HepG2 (cell line): ENCODE data around the gene CKM. TPM values are rescaled to one million over a fixed set of nuclear protein-coding genes. Genes with fewer than 3 reads are reported as not detected.

ENCODE experiments used
- DR1 ChIP-seq: sonication (generic); formaldehyde crosslinking; IDR thresholded peaks from 2 replicates; pipeline ENCODE4 v1.8.0; 2021; ENCODE audit warnings: mild to moderate bottlenecking, missing genetic modification reagents, inconsistent platforms
- KDM5B ChIP-seq: sonication (generic); formaldehyde crosslinking; IDR thresholded peaks from 2 replicates; pipeline ENCODE4 v1.4.0; 2020; ENCODE audit warnings: missing genetic modification reagents, mild to moderate bottlenecking, borderline replicate concordance
- NFIC ChIP-seq: IDR thresholded peaks from 2 replicates; pipeline ENCODE4 v1.6.1; 2012; ENCODE audit warnings: mild to moderate bottlenecking, low read length, inconsistent platforms
- RAD21 ChIP-seq: fragments of 450-650 bp; formaldehyde crosslinking; IDR thresholded peaks from 2 replicates; pipeline ENCODE4 v1.5.0; 2020; ENCODE audit warnings: mild to moderate bottlenecking
- SOX6 ChIP-seq, 2 experiments: fragments of 450-650 bp in 1 of 2; sonication (generic) in 1 of 2; formaldehyde crosslinking in 1 of 2; IDR thresholded peaks; 2 replicates each; pipeline versions ENCODE4 v1.4.0 to v1.6.1; 2017 to 2020; ENCODE audit warnings: antibody characterized with exemption in 1 of 2, mild to moderate bottlenecking in 1 of 2, missing genetic modification reagents in 1 of 2
- SP2 ChIP-seq: sonication (generic); formaldehyde crosslinking; IDR thresholded peaks from 2 replicates; pipeline ENCODE4 v1.5.1; 2020; ENCODE audit warnings: mild to moderate bottlenecking, missing genetic modification reagents
- SUZ12 ChIP-seq: fragments of 150-350 bp; IDR thresholded peaks from 2 replicates; pipeline ENCODE4 v1.6.1; 2014; ENCODE audit warnings: low read depth, low read length
- ZFP62 ChIP-seq: sonication (generic); formaldehyde crosslinking; IDR thresholded peaks from 2 replicates; pipeline ENCODE4 v1.4.0; 2020; ENCODE audit warnings: missing genetic modification reagents
- ZNF12 ChIP-seq: sonication (generic); formaldehyde crosslinking; IDR thresholded peaks from 2 replicates; pipeline ENCODE4 v1.5.0; 2020; ENCODE audit warnings: missing genetic modification reagents
- ZNF354B ChIP-seq: sonication (generic); formaldehyde crosslinking; IDR thresholded peaks from 2 replicates; pipeline ENCODE4 v1.8.0; 2022; ENCODE audit warnings: mild to moderate bottlenecking, missing genetic modification reagents
- ZNF367 ChIP-seq: sonication (generic); formaldehyde crosslinking; IDR thresholded peaks from 2 replicates; pipeline ENCODE4 v1.4.0; 2020; ENCODE audit warnings: missing genetic modification reagents, borderline replicate concordance
- ZNF619 ChIP-seq: sonication (generic); formaldehyde crosslinking; IDR thresholded peaks from 2 replicates; pipeline ENCODE4 v1.4.0; 2020; ENCODE audit warnings: mild to moderate bottlenecking, missing genetic modification reagents
- ZNF775 ChIP-seq: sonication (generic); formaldehyde crosslinking; IDR thresholded peaks from 2 replicates; pipeline ENCODE4 v1.4.0; 2020; ENCODE audit warnings: missing genetic modification reagents, mild to moderate bottlenecking, moderate library complexity, borderline replicate concordance
- polyA plus RNA-seq, 8 experiments: library from polyadenylated mRNA; depleted of rRNA in 3 of 8; stranded (reverse) in 7 of 8; unstranded in 1 of 8; fragments of >200 nt; fragmentation: Illumina TruSeq in 4 of 8; extraction: Trizol in 4 of 8; gene quantifications; 2 replicates each; pipeline versions ENCODE4 v1.2.1 to v1.2.3, GENCODE V29; 2011 to 2016; ENCODE audit warnings: low read depth in 4 of 8, missing spikeins in 1 of 8, mixed read lengths in 1 of 8; ENCODE audit not compliant: insufficient read depth in 1 of 8
- total RNA-seq, 5 experiments: library from RNA; depleted of rRNA; stranded (reverse); fragments of >200 nt; fragmentation: Illumina TruSeq; extraction: Trizol; gene quantifications; 2 replicates each; pipeline ENCODE4 v1.2.3, GENCODE V29; 2016; ENCODE audit warnings: low read depth in 1 of 5
- TF ChIP-seq, protein P1 (sequence below): sonication (generic); formaldehyde crosslinking; conservative IDR thresholded peaks from 2 replicates; pipeline ENCODE4 v1.4.0; 2020; ENCODE audit warnings: mild to moderate bottlenecking, missing genetic modification reagents, moderate library complexity
- TF ChIP-seq, protein P2 (sequence below): sonication (generic); formaldehyde crosslinking; IDR thresholded peaks from 2 replicates; pipeline ENCODE4 v1.4.0; 2020; ENCODE audit warnings: missing genetic modification reagents, mild to moderate bottlenecking, borderline replicate concordance
- TF ChIP-seq, protein P3 (sequence below): IDR thresholded peaks from 2 replicates; pipeline ENCODE4 v1.6.1; 2016; ENCODE audit warnings: mild to moderate bottlenecking
- TF ChIP-seq, protein P4 (sequence below): sonication (generic); formaldehyde crosslinking; IDR thresholded peaks from 2 replicates; pipeline ENCODE4 v1.4.0; 2020; ENCODE audit warnings: missing genetic modification reagents
- TF ChIP-seq, protein P5 (sequence below): sonication (generic); formaldehyde crosslinking; IDR thresholded peaks from 2 replicates; pipeline ENCODE4 v1.8.0; 2022; ENCODE audit warnings: mild to moderate bottlenecking, missing genetic modification reagents, moderate library complexity

Gene CKM
- total and polyA plus RNA-seq, 2 of the 13 experiments (the other 11 are each of a cell fraction or from before 2014, with no cell fraction given): 0.54 to 0.80 TPM

DNA sequence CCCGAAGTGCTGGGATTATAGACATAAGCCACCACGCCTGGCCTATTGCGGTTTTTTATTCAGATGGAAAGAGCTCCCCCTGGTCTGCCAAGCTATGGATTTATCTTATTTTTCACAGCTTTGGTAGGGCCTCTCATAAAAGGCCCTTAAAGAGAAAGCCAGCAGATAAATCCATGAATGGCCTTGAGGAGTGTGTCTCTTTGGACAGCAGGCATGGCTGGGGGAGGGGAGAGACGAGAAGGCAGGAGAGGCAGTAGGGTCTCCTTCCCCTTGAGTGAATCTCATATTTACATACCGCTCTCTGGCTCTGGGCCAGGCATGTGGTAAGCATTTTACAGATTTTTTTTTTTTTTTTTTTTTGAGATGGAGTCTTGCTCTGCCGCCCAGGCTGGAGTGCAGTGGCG, 46.4 kb downstream of the CKM start (continued):
- TF ChIP-seq, protein P1, sequence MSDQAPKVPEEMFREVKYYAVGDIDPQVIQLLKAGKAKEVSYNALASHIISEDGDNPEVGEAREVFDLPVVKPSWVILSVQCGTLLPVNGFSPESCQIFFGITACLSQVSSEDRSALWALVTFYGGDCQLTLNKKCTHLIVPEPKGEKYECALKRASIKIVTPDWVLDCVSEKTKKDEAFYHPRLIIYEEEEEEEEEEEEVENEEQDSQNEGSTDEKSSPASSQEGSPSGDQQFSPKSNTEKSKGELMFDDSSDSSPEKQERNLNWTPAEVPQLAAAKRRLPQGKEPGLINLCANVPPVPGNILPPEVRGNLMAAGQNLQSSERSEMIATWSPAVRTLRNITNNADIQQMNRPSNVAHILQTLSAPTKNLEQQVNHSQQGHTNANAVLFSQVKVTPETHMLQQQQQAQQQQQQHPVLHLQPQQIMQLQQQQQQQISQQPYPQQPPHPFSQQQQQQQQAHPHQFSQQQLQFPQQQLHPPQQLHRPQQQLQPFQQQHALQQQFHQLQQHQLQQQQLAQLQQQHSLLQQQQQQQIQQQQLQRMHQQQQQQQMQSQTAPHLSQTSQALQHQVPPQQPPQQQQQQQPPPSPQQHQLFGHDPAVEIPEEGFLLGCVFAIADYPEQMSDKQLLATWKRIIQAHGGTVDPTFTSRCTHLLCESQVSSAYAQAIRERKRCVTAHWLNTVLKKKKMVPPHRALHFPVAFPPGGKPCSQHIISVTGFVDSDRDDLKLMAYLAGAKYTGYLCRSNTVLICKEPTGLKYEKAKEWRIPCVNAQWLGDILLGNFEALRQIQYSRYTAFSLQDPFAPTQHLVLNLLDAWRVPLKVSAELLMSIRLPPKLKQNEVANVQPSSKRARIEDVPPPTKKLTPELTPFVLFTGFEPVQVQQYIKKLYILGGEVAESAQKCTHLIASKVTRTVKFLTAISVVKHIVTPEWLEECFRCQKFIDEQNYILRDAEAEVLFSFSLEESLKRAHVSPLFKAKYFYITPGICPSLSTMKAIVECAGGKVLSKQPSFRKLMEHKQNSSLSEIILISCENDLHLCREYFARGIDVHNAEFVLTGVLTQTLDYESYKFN: peak; percentile 44
- TF ChIP-seq, protein P2, sequence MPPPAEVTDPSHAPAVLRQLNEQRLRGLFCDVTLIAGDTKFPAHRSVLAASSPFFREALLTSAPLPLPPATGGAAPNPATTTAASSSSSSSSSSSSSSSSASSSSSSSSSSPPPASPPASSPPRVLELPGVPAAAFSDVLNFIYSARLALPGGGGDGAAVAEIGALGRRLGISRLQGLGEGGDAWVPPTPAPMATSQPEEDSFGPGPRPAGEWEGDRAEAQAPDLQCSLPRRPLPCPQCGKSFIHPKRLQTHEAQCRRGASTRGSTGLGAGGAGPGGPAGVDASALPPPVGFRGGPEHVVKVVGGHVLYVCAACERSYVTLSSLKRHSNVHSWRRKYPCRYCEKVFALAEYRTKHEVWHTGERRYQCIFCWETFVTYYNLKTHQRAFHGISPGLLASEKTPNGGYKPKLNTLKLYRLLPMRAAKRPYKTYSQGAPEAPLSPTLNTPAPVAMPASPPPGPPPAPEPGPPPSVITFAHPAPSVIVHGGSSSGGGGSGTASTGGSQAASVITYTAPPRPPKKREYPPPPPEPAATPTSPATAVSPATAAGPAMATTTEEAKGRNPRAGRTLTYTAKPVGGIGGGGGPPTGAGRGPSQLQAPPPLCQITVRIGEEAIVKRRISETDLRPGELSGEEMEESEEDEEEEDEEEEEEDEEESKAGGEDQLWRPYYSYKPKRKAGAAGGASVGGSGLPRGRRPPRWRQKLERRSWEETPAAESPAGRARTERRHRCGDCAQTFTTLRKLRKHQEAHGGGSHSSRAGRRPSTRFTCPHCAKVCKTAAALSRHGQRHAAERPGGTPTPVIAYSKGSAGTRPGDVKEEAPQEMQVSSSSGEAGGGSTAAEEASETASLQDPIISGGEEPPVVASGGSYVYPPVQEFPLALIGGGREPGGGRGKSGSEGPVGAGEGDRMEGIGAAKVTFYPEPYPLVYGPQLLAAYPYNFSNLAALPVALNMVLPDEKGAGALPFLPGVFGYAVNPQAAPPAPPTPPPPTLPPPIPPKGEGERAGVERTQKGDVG (CRISPR knock-in tag): peak; percentile 66; the same call in 1 of the 2 replicates
- TF ChIP-seq SP2 (no peak), NFIC (0 out of 2 replicates have a peak, but pooled peaks have one; percentile 42), ZNF367 (CRISPR knock-in tag) (no peak), ZNF619 (CRISPR knock-in tag) (no peak), SOX6 (IDR thresholded peaks at IDR 0.05) (no peak), SOX6 (CRISPR knock-in tag; IDR thresholded peaks at IDR 0.05) (peak; percentile 63), SUZ12 (no peak), KDM5B (CRISPR knock-in tag) (no peak), DR1 (no peak), ZFP62 (CRISPR knock-in tag) (no peak), ZNF12 (no peak), RAD21 (CRISPR knock-in tag) (no peak), ZNF775 (CRISPR knock-in tag) (no peak), ZNF354B (CRISPR knock-in tag) (no peak)
- TF ChIP-seq, protein P3, sequence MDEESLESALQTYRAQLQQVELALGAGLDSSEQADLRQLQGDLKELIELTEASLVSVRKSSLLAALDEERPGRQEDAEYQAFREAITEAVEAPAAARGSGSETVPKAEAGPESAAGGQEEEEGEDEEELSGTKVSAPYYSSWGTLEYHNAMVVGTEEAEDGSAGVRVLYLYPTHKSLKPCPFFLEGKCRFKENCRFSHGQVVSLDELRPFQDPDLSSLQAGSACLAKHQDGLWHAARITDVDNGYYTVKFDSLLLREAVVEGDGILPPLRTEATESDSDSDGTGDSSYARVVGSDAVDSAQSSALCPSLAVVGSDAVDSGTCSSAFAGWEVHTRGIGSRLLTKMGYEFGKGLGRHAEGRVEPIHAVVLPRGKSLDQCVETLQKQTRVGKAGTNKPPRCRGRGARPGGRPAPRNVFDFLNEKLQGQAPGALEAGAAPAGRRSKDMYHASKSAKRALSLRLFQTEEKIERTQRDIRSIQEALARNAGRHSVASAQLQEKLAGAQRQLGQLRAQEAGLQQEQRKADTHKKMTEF (CRISPR knock-in tag): peak; percentile 43; the same call in 1 of the 2 replicates
- TF ChIP-seq, protein P4, sequence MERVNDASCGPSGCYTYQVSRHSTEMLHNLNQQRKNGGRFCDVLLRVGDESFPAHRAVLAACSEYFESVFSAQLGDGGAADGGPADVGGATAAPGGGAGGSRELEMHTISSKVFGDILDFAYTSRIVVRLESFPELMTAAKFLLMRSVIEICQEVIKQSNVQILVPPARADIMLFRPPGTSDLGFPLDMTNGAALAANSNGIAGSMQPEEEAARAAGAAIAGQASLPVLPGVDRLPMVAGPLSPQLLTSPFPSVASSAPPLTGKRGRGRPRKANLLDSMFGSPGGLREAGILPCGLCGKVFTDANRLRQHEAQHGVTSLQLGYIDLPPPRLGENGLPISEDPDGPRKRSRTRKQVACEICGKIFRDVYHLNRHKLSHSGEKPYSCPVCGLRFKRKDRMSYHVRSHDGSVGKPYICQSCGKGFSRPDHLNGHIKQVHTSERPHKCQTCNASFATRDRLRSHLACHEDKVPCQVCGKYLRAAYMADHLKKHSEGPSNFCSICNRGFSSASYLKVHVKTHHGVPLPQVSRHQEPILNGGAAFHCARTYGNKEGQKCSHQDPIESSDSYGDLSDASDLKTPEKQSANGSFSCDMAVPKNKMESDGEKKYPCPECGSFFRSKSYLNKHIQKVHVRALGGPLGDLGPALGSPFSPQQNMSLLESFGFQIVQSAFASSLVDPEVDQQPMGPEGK (CRISPR knock-in tag): no peak
- TF ChIP-seq, protein P5, sequence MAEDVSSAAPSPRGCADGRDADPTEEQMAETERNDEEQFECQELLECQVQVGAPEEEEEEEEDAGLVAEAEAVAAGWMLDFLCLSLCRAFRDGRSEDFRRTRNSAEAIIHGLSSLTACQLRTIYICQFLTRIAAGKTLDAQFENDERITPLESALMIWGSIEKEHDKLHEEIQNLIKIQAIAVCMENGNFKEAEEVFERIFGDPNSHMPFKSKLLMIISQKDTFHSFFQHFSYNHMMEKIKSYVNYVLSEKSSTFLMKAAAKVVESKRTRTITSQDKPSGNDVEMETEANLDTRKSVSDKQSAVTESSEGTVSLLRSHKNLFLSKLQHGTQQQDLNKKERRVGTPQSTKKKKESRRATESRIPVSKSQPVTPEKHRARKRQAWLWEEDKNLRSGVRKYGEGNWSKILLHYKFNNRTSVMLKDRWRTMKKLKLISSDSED (CRISPR knock-in tag): no peak
